HG03432 (cell line): ENCODE measurements around the gene ACSL4.
"Not testable (repeated sequence)": the region's sequence is repeated elsewhere in the genome, so short reads cannot be mapped to it uniquely, and the experiment has no call there.

ENCODE experiments used
- ATAC-seq: cut with Tn5 transposase; IDR thresholded peaks from one replicate; pipeline ENCODE4 v1.9.1; 2021; ENCODE audit warnings: mild to moderate bottlenecking, moderate library complexity; ENCODE audit not compliant: unreplicated experiment

ACSL4 gene

DNA sequence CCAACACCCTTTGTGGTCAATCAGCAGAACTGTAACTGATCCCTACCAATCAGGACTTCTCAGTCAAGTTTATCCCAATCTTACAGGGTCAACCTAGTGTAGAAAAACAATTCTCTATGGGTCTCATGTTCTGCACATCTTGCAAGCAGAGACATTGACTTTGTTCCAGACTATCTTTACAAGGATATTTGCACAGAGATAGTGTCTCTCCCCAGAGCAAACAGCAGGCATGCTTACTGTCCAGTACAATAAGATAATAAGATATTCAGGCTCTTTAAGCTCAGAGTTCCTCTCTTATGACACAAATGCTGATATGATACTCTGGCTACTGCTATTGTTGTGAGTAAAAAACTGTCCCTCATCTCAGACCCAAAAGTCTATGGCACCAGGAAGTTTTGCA lies 53.2 kb downstream of the ACSL4 start:
- no peak for ATAC-seq

DNA sequence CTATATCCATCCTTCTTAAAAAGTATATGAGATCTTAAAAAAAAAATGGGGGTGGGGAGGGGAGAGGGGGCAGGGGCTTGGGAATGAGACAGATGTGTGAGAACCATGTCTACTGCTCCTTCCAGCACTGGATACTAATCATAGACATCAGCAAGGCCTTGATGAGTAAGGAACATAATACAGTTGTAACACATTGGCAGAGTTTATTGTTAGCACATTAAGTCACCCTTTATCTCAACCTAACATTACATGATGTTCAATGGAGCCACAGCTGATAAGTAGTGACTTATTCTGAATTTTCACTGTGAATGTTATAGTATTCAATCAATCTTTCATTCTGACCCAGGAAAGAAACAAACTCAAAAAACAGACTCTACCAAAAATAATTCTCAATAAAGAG lies 60.8 kb downstream of the ACSL4 start:
- no peak for ATAC-seq

DNA sequence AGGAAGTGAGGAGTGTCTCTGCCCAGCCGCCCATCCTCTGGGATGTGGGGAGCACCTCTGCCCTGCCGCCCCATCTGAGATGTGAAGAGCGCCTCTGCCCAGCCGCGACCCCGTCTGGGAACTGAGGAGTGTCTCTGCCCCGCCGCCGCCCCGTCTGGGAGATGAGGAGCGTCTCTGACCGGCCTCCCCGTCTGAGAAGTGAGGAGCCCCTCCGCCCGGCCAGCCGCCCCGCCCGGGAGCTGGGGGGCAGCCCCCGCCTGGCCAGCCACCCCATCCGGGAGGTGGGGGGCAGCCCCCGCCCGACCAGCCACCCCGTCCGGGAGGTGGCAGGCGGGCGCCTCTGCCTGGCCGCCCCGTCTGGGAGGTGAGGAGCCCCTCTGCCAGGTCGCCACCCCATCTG lies 61.9 kb downstream of the ACSL4 start:
- ATAC-seq: not testable (repeated sequence)

DNA sequence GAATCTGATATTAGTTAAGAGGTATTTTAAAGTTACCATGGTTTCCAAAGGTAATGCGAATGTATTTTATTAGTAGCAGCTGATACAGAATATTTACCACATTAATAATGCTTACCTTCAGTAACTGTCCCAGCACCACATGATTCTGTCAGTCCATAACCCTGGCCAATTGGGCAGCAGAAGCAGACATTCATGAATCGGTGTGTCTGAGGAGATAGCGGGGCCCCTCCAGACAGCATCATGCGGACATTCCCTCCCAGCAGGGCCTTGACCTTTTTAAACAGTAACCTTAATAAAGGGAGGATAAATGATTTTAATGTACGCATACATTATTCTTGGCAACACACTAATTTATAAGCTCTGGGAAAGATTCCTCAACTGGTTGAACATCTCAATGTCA lies 65.1 kb downstream of the ACSL4 start:
- no peak for ATAC-seq

DNA sequence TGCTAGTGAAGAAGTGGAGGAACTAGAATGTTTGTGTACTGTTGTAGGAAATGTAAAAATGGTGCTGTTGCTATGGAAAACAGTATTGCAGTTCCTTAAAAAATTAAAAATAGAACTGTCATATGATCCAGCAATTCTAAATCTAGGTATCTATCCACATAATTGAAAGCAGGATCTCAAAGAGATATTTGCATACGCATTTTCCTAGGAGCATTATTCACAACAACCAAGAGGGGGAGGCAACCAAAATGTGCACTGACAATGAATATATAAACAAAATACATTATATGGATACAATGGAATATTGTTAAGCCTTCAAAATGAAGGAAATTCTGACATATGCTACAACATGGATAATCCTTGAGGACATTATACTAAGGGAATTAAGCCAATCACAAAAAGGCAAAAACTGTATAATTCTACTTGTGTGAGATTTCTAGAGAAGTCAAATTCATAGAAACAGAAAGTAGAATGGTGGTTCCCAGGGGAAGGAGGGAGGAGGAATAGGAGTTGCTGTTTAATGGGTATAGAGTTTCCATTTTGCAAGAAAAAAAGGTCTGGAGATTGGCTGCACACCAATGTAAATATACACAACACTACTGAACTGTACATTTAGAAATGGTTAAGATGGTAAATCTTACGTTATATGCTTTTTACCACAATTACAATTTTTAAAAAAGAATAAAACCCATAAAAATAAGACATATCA lies 72.5 kb downstream of the ACSL4 start:
- no peak for ATAC-seq

DNA sequence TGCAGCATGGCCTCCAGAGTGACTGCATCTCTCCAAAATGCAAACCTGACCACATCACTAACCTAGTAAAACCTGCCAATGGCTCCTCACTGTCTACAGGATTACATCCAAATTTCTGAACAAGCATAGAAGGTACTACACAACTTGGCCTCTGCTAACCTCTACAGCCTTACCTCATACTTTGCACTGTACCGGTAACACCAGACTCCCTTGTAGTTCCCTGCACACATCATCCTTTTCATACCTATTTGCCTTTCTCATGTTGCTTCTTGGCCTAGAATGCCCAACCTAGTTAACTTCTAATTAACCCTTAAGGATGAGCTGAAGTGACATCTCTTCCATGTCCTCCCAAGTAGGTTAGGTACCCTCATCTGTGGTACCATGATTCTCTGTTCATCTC lies 74.7 kb downstream of the ACSL4 start:
- no peak for ATAC-seq

DNA sequence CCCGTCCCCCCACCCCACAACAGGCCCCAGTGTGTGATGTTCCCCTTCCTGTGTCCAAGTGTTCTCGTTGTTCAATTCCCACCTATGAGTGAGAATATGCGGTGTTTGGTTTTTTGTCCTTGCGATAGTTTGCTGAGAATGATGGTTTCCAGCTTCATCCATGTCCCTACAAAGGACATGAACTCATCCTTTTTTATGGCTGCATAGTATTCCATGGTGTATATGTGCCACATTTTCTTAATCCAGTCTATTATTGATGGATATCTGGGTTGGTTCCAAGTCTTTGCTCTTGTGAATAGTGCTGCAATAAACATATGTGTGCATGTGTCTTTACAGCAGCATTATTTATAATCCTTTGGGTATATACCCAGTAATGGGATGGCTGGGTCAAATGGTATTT lies 75.7 kb downstream of the ACSL4 start:
- not testable (repeated sequence) for ATAC-seq

- ATAC-seq: no peak
Observed at GRCh38 chrX:109656774-109657173, 76.3 kb downstream of the ACSL4 start.

DNA sequence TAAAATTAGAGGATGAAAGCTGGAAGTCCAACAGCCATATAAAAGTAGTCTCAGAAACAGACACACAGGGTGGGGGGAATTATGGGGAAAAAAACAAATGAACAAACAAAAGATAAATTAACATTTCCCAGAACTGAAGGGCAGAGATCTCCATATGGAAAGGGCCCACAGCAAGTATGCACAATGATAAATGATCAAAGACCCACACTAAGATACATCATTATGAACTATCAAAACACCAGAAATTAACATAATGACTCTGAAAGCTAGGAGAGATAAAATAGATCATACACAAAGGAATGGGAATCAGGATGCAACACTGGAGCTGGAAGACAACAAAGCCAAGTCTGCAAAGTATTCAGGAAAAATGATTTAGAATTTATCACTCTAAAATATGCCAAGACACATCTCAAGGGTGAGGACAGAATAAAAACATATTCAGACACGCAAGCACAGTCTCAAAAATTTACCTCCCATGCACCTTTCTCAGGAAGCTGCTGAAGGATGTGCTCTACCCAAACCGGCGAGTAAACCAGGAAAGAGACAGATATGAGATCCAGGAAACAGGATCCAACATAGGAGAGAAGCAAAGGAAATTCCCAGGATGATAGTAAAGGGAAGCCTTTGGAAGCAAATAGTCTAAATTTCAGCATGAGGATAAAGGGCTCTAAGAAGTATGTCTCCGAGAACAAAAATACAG lies 77.4 kb downstream of the ACSL4 start:
- ATAC-seq: no peak

DNA sequence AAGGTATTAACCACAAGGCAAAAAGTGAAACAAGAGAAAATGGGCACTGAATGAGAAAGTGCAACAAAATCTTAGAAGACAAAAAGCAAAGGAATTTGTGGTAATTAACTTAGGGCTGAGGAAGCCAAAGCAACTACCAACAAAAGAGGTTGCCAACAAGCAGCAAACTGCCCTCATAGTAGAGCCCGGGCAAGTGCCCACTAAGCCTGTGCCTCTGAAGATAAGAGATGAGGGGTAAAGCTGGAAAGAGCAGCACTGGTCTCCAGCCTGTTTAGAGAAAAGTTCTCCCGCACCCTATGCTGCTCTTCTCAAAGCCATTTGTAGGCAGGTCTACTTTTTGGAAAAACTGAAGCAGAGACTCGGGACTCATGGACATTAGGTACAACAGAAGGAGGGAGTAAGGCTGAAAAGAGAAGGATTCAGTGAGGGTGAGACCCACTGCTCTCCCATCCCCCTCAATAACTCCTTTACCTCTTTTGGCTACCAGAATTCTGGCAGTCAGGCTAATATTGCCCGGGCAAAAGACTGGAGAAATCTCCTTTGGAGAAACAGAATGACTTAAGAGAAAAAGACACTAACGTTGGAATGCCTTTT lies 78.4 kb downstream of the ACSL4 start:
- ATAC-seq: no peak

- not testable (repeated sequence) for ATAC-seq
Observed at GRCh38 chrX:109644671-109645070, 88.4 kb downstream of the ACSL4 start.

GRCh38 chrX:109643687-109644086 lies 89.4 kb downstream of the ACSL4 start:
- ATAC-seq: no peak

GRCh38 chrX:109638158-109638557 lies 94.9 kb downstream of the ACSL4 start:
- ATAC-seq: no peak

DNA sequence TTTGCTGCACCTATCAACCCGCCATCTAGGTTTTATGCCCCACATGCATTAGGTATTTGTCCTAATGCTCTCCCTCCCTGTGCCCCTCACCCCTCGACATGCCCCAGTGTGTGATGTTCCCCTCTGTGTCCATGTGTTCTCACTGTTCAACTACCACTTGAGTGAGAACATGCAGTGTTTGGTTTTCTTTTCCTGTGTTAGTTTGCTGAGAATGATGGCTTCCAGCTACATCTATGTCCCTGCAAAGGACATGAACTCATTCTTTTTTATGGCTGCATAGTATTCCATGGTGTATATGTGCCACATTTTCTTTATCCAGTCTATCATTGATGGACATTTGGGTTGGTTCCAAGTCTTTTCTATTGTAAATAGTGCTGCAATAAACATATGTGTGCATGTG lies 95.6 kb downstream of the ACSL4 start:
- ATAC-seq: not testable (repeated sequence)

GRCh38 chrX:109635146-109635545 lies 97.9 kb downstream of the ACSL4 start:
- ATAC-seq: no peak

GRCh38 chrX:109632906-109633504 lies 100.1 kb downstream of the ACSL4 start:
- no peak for ATAC-seq

DNA sequence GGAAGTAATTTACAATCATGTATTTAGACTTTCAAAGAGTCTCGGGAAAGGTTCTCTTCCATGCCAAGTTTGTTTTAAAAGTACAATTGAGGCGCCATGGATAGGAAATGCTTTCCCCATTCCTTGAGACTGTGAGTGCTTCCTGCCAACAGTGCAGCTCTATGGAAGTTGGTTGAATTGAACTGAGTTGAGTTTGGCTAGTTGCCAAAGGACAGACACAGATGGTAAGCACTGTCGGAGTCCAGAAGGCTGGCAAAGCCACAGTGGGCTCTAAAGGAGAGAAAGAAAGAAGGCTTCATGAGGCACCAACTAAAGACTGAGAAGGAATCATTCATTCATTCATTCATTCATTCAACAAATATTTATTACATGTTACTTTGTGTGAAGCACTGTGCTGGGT lies 103.7 kb downstream of the ACSL4 start:
- no peak for ATAC-seq

DNA sequence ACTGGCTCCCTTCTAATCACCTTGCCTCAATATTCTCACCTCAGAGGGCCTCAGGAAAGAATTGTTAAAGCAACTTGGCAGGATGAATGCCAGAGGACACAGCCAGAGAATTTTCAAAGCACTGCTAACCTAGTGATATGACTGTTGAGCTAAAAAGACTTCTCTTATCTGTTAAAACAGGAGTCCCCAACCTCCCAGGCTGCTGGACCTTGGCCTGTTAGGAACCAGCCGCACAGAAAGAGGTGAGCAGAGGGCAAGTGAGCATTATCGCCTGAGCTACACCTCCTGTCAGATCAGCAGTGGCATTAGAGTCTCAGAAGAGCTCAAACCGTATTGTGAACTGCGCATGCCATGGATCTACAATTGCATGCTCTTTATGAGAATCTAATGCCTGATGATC lies 106.4 kb downstream of the ACSL4 start:
- ATAC-seq: no peak

DNA sequence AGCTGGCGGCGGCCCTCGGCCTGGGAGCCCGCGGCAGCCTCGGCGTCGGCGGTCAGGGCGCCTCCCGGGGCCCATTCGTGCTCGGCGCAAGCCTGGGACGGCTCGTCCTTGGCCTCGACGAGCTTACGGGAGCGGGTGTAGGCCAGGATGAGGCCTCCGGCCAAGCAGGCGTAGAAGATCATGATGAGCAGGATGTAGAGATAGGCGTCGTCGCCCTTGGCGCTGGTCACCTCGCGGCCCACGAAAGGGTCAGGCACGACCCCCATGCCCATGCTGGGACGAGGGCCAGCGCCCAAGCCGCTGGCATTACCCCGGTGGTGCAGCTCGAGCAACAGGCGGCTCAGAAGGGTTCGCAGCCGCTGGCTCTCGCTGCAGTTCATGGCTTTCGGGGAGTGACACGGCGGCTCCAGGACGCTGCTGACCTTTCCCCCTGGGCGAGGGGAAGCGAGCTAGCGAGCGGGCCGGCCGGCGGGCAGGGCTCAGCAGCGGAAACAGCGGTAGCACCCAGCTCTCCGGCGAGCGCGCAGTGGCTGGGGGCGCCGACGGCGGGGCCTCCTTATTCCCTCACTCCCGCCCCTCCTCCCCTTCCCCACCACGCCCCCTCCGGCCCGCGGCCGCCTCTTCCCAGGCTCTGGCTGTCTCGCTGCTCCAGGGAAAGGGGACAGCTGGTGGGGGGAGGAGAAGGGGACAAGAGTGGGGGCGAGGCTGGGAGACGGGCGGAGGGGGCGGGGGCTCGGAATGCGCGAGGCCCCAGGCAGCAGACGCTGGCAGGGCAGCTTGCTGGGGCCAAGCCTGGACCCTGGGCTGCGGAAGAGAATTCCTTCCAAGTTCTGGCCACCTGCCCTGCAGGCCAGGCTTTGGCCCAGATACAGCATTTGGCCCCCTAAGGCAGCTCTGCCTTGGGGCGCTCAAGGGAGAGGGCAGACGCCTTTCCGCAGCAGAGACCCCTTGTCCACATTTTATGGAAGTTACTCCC lies 108.1 kb downstream of the ACSL4 start, which contains the start of gene KCNE5:
Gene KCNE5 (minus strand): TSS at position 532 of the 976 bp plus-strand sequence. CDS start 152 bp downstream, at position 380.
- ATAC-seq: no peak

DNA sequence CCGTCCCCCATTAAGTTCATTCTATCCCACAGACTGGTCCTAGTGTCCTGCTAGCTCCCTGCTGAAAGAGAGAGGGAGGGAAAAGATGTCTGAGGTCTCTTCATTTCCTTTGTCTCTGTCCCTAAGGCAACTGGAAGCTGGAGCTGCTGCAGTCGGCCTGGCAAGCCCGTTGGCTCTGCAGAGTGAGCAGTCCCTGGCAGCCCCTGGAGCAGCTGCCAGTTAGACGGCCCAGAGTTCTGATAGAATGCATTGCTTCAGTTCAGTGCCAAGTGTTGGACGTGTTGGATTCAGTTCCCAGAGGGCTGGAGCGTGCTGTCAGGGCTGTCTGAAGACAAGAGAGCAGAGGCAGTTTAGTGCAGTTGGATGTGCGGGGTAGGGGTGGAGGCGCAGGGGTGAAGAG lies 109.1 kb downstream of the ACSL4 start:
- ATAC-seq: no peak

DNA sequence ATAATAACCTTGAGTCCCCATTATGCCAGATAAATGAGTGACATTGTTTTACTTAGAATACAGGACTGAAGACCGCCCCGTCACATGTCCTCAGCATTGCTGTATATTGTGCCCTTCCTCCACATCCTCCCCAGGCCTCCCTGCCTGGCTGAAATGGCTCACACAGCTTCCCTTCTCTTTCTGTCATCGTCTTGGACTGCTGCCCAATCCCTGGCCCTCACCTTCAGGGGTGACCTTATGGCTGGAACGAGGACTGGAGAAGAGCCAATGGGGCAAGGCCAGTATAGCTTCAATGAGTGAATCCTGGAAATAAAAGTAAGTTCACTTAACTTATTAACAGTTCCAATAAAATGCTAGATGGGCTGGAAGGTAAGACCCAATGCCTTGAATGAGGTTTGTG lies 110.8 kb downstream of the ACSL4 start:
- ATAC-seq: no peak
